GM21619 (cell line): ENCODE results near the gene CA11.

ENCODE experiments used
- ATAC-seq: cut with Tn5 transposase; IDR thresholded peaks from one replicate; pipeline ENCODE4 v1.9.1; 2021; ENCODE audit not compliant: unreplicated experiment

CA11 gene

GRCh38 chr19:48595171-48595570 lies 50.8 kb downstream of the CA11 start:
- no peak for ATAC-seq

- no peak for ATAC-seq
Observed at GRCh38 chr19:48591021-48591420, 55.0 kb downstream of the CA11 start.

GRCh38 chr19:48588670-48589401 lies 57.2 kb downstream of the CA11 start:
- no peak for ATAC-seq
